Muscle of leg (tissue), 16 donors: ENCODE measurements around the gene WDR73. TPM values are rescaled to one million over a fixed set of nuclear protein-coding genes. Genes with fewer than 3 reads are reported as not detected.

Experiments used
- DNase-seq: peaks from one replicate; pipeline ENCODE4 v3.0.0; 2013
- H3K27ac ChIP-seq: one replicate; pipeline ENCODE4 v1.5.1; 2013; ENCODE audit warnings: mild to moderate bottlenecking, low read length, control low read depth
- H3K27me3 ChIP-seq: one replicate; pipeline ENCODE4 v1.6.1; 2013; ENCODE audit warnings: low read length; ENCODE audit not compliant: control insufficient read depth, insufficient read depth
- H3K36me3 ChIP-seq: one replicate; pipeline ENCODE4 v1.6.1; 2013; ENCODE audit warnings: low read length; ENCODE audit not compliant: control insufficient read depth, insufficient read depth
- H3K4me1 ChIP-seq: one replicate; pipeline ENCODE4 v1.6.1; 2013; ENCODE audit warnings: low read length; ENCODE audit not compliant: control insufficient read depth, insufficient read depth
- H3K4me3 ChIP-seq: one replicate; pipeline ENCODE4 v1.5.1; 2013; ENCODE audit warnings: low read length, control low read depth
- H3K9me3 ChIP-seq: replicated peaks from 2 replicates; pipeline ENCODE4 v1.6.1; 2013; ENCODE audit warnings: low read depth, low read length; ENCODE audit not compliant: control insufficient read depth
- WGBS: methylation state at CpG from one replicate; pipeline ENCODE4 v1.1.5; 2013; ENCODE audit warnings: missing lambda C conversion rate; ENCODE audit not compliant: insufficient coverage; 5-methylcytosine and 5-hydroxymethylcytosine counted together
- long read RNA-seq, 11 donors: transcript quantifications; one replicate each; lab custom pipeline, GENCODE V29; 2026
- polyA plus RNA-seq, 8 donors: library from polyadenylated mRNA; unstranded; fragments of 120-200 nt; gene quantifications; one replicate each; pipeline versions ENCODE4 v1.2.1 to v1.2.3, GENCODE V29; 2013; ENCODE audit warnings: inconsistent platforms in 1 of 8, low replicate concordance in 1 of 8; ENCODE audit not compliant: insufficient read length in 8 of 8, insufficient read depth in 1 of 8
- total RNA-seq: library from RNA; stranded (reverse); fragments of 120-200 nt; gene quantifications from one replicate; pipeline ENCODE4 v1.2.4, GENCODE V29; 2013

The WDR73 gene
- total RNA-seq (17.9 TPM), polyA plus RNA-seq (10 to 100 TPM; 12.8 to 21.3 (median 18.1) TPM)
- long read RNA-seq, donor 1, full-length matches to known transcripts: 3 of 18 reads
- long read RNA-seq, donor 1, partial matches to known transcripts: 15 of 18 reads
- long read RNA-seq, donor 1, other reads (novel, unspliced or antisense): 0 of 18 reads
- long read RNA-seq, donor 2, full-length matches to known transcripts: 2 of 2 reads
- long read RNA-seq, donor 2, partial matches to known transcripts: 0 of 2 reads
- long read RNA-seq, donor 2, other reads (novel, unspliced or antisense): 0 of 2 reads
- long read RNA-seq, donor 3: 0 reads
- long read RNA-seq, donor 4, full-length matches to known transcripts: 3 of 3 reads
- long read RNA-seq, donor 4, partial matches to known transcripts: 0 of 3 reads
- long read RNA-seq, donor 4, other reads (novel, unspliced or antisense): 0 of 3 reads
- long read RNA-seq, donor 5, full-length matches to known transcripts: 5 of 16 reads
- long read RNA-seq, donor 5, partial matches to known transcripts: 11 of 16 reads
- long read RNA-seq, donor 5, other reads (novel, unspliced or antisense): 0 of 16 reads
- long read RNA-seq, donor 6, full-length matches to known transcripts: 2 of 12 reads
- long read RNA-seq, donor 6, partial matches to known transcripts: 10 of 12 reads
- long read RNA-seq, donor 6, other reads (novel, unspliced or antisense): 0 of 12 reads
- long read RNA-seq, donor 7, full-length matches to known transcripts: 2 of 2 reads
- long read RNA-seq, donor 7, partial matches to known transcripts: 0 of 2 reads
- long read RNA-seq, donor 7, other reads (novel, unspliced or antisense): 0 of 2 reads
- long read RNA-seq, donor 8, full-length matches to known transcripts: 5 of 5 reads
- long read RNA-seq, donor 8, partial matches to known transcripts: 0 of 5 reads
- long read RNA-seq, donor 8, other reads (novel, unspliced or antisense): 0 of 5 reads
- long read RNA-seq, donor 9, full-length matches to known transcripts: 2 of 2 reads
- long read RNA-seq, donor 9, partial matches to known transcripts: 0 of 2 reads
- long read RNA-seq, donor 9, other reads (novel, unspliced or antisense): 0 of 2 reads
- long read RNA-seq, donor 10, full-length matches to known transcripts: 11 of 11 reads
- long read RNA-seq, donor 10, partial matches to known transcripts: 0 of 11 reads
- long read RNA-seq, donor 10, other reads (novel, unspliced or antisense): 0 of 11 reads
- long read RNA-seq, donor 11, full-length matches to known transcripts: 3 of 3 reads
- long read RNA-seq, donor 11, partial matches to known transcripts: 0 of 3 reads
- long read RNA-seq, donor 11, other reads (novel, unspliced or antisense): 0 of 3 reads

- no peaks in the 10 kb centered on the region for H3K27me3 ChIP-seq
- H3K36me3 ChIP-seq: peaks cover 26% of the 10 kb centered on the region
- H3K9me3 ChIP-seq: no peaks in the 10 kb centered on the region
- H3K4me1 ChIP-seq: peaks cover 31% of the 10 kb centered on the region
- H3K4me3 ChIP-seq: peak within 1 kb of the TSS; percentile 85
- H3K27ac ChIP-seq: peak within 1 kb of the TSS; percentile 91
- WGBS: 0% methylated on average over 38 of the region's 49 CpGs
- DNase-seq: peak; percentile 99
Measured at GRCh38 chr15:84653910-84654688, at the start of gene WDR73. Gene WDR73 (minus strand): TSS chr15:84654283. CDS start chr15:84654274, 9 bp downstream.

DNA sequence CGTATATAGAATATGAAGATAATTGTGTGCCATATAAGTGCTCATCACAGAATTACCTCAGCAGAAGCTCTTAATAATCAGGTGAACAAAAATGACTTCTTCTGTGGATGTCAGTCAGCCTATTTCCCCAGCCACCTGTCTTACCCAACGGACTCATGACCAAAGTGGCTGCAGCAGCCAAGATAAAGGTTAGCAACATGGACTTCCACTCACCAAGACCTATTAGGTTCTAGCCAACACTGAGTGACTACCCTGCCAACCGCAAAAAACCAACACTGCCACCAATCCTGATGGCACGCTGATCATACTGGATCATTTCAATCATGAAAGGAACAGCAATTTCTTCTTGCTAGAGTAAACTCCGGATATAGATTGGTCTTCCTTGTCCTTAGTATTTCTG, 49.7 kb upstream of the WDR73 start:
- Histone ChIP-seq H3K9me3 (no peaks in the 10 kb centered on the region), H3K4me3 (no peak overlapping the region), H3K4me1 (no peaks in the 10 kb centered on the region), H3K36me3 (no peaks in the 10 kb centered on the region), H3K27ac (no peak overlapping the region), H3K27me3 (no peaks in the 10 kb centered on the region)
- WGBS: 95% methylated on average over 3 of the region's 5 CpGs
- no peak for DNase-seq

DNA sequence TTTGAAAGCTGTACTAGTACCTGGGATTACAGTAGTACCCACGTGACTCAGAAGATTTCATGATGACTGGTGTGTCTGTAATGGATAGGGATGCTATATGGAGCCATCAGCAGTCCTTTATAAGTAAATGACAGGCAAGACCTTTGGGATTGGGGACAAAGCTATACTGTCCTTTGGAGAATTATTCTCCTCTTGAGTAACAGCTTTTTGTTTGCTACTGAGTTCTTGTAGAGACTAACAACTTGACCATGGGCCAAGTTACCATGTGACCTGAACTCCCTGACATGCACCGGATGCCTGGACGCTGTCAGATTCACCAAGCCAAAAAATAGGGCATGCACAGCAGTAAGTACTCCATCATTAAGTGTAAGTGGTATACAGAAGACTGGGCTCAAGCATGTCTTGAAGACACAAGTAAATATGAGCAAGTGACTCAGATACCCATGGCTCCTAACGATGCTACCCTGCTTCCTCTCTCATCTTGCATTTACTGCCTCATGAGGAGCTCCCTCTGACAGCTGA, 48.9 kb upstream of the WDR73 start:
- no peaks in the 10 kb centered on the region for H3K27me3 ChIP-seq
- no peak overlapping the region for H3K4me3 ChIP-seq
- no peaks in the 10 kb centered on the region for H3K9me3 ChIP-seq
- H3K36me3 ChIP-seq: no peaks in the 10 kb centered on the region
- DNase-seq: peak; percentile 57
- 60% methylated on average over 1 of the region's 4 CpGs for WGBS
- H3K4me1 ChIP-seq: no peaks in the 10 kb centered on the region
- no peak overlapping the region for H3K27ac ChIP-seq

- WGBS: 76% methylated on average over 2 of the region's 8 CpGs
- Histone ChIP-seq H3K4me1 (no peaks in the 10 kb centered on the region), H3K9me3 (no peaks in the 10 kb centered on the region), H3K27ac (no peak overlapping the region), H3K36me3 (no peaks in the 10 kb centered on the region), H3K27me3 (no peaks in the 10 kb centered on the region), H3K4me3 (no peak overlapping the region)
- no peak for DNase-seq
Measured at GRCh38 chr15:84699538-84700191, 45.6 kb upstream of the WDR73 start.

GRCh38 chr15:84697236-84697990, 43.3 kb upstream of the WDR73 start:
- no peak for DNase-seq
- Histone ChIP-seq H3K4me3 (no peak overlapping the region), H3K9me3 (no peaks in the 10 kb centered on the region), H3K27me3 (no peaks in the 10 kb centered on the region), H3K36me3 (no peaks in the 10 kb centered on the region), H3K4me1 (no peaks in the 10 kb centered on the region), H3K27ac (no peak overlapping the region)
- WGBS: no CpG with 5 or more reads among the region's 1 CpG

DNA sequence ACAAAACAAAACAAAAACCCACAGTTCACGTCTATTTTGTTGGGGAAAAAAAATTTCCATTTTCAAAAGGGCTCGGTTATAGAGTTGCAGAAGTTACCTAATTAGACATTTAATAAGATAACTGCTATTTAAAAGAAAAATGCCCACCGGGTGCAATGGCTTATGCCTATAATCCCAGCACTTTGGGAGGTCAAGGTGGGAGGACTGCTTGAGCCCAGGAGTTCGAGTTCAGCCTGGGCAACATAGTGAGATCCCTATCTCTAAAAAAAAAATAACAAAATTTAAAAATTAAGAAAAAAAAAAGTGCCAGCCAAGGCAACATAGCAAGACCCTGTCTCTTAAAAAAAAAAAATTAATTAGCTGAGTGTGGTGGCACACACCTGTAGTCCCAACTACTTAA, 42.7 kb upstream of the WDR73 start:
- Histone ChIP-seq H3K36me3 (no peaks in the 10 kb centered on the region), H3K4me1 (no peaks in the 10 kb centered on the region), H3K27me3 (no peaks in the 10 kb centered on the region), H3K27ac (no peak overlapping the region), H3K4me3 (no peak overlapping the region), H3K9me3 (no peaks in the 10 kb centered on the region)
- DNase-seq: no peak
- no CpG with 5 or more reads among the region's 4 CpGs for WGBS

DNA sequence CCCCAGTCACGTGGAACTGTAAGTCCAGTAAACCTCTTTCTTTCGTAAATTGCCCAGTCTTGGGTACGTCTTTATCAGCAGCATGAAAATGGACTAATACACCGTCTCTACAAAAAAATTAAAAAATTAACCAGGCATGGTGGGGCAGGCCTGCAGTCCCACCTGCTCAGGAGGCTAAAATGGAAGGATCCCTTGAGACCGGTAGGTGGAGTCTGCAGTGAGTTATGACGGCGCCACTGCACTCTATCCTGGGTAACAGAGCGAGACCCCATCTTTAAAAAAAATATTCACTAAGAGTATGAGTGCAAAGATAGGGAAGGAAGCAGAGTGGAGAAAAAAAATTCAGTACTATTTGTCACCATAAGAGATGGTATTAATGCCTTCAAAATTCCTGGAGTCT, 36.3 kb upstream of the WDR73 start:
- WGBS: 97% methylated on average over 3 of the region's 8 CpGs
- no peaks in the 10 kb centered on the region for H3K9me3 ChIP-seq
- no peaks in the 10 kb centered on the region for H3K4me1 ChIP-seq
- DNase-seq: no peak
- no peak overlapping the region for H3K27ac ChIP-seq
- H3K36me3 ChIP-seq: peaks cover 25% of the 10 kb centered on the region
- no peak overlapping the region for H3K4me3 ChIP-seq
- no peaks in the 10 kb centered on the region for H3K27me3 ChIP-seq

DNA sequence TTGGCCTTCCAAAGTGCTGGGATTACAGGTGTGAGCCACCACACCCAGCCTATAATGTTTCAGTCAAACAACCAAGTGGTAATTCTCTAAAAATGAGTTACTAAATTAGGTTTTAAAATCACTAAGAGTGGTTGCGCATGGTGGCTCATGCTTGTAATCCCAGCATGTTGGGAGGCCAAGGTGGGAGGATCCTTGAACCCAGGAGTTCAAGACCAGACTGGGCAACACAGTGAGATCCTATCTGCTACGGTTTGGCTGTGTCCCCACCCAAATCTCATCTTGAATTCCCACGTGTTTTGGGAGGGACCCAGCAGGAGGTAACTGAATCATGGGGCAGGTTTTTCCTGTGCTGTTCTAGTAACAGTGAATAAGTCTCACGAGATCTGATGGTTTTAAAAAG, 35.8 kb upstream of the WDR73 start:
- Histone ChIP-seq H3K27ac (no peak overlapping the region), H3K36me3 (peaks cover 25% of the 10 kb centered on the region), H3K4me3 (no peak overlapping the region), H3K9me3 (no peaks in the 10 kb centered on the region), H3K4me1 (no peaks in the 10 kb centered on the region), H3K27me3 (no peaks in the 10 kb centered on the region)
- no peak for DNase-seq
- 86% methylated on average over 1 of the region's 4 CpGs for WGBS
